ENCODE measurements around the gene RPS6KB1. TPM values are rescaled to one million over a fixed set of nuclear protein-coding genes. Genes with fewer than 3 reads are reported as not detected.

Gene RPS6KB1
- total RNA-seq, 1 donor from 2014 or later: 23.4 TPM

Other genes starting within 250 kb of the RPS6KB1 start
- 10.4 TPM for gene PTRH2, start 185.7 kb upstream of the RPS6KB1 start, total RNA-seq
- 55.9 TPM for gene VMP1, start 185.5 kb upstream of the RPS6KB1 start, total RNA-seq
- gene TUBD1, start 178 bp upstream of the RPS6KB1 start, total RNA-seq: 6.6 TPM
- 17.2 TPM for gene RNFT1, start 71.6 kb downstream of the RPS6KB1 start, total RNA-seq
- 12.2 TPM for gene HEATR6, start 185.8 kb downstream of the RPS6KB1 start, total RNA-seq

Measured in left ventricle myocardium superior (tissue), 1 donor.